HepG2 (cell line): Measurements from ENCODE around the gene RBM14. TPM values are rescaled to one million over a fixed set of nuclear protein-coding genes. Genes with fewer than 3 reads are reported as not detected.
A peak's percentile ranks its signal among the peaks of the same experiment; 100 is the strongest.
"Not testable (repeated sequence)": the region's sequence is repeated elsewhere in the genome, so short reads cannot be mapped to it uniquely, and the experiment has no call there.

Experiments used
- ATAC-seq: fragments of 200-7000 bp; cut with Tn5 transposase; 3 replicates; pipeline ENCODE4 v1.9.1; 2020; ENCODE audit warnings: mild to moderate bottlenecking, moderate library complexity
- BruUV-seq: library from RNA; stranded (reverse); fragments of 400-500 nt; replicated peaks from 2 replicates; lab custom pipeline; 2021; lab: Mats Ljungman, UMichigan
- CTCF ChIA-PET: fragments of 300-600 bp; formaldehyde crosslinking; extraction: SDS; loops from one replicate; lab custom pipeline; 2021; ENCODE audit warnings: low total read pairs, inconsistent platforms, low intra/inter-chr PET ratio; lab: Yijun Ruan, JAX
- POLR2A ChIA-PET: fragments of 350-600 bp; sonication (Branson Sonifier 250); formaldehyde crosslinking; loops from one replicate; lab custom pipeline; 2020; ENCODE audit warnings: antibody characterized with exemption, inconsistent platforms; lab: Yijun Ruan, JAX
- DNase-seq: peaks from one replicate; pipeline ENCODE4 v3.0.0-alpha.2; 2015; ENCODE audit warnings: low spot score
- FAIRE-seq: peaks from 3 replicates; lab custom pipeline; 2011; peaks lifted over from hg19 to GRCh38; lab: Jason Lieb, UNC
- H2AFZ ChIP-seq: one replicate; pipeline ENCODE4 v1.6.1; 2011; ENCODE audit warnings: low read length, inconsistent platforms
- H3K27ac ChIP-seq: fragments of 300-600 bp; 3 replicates; pipeline ENCODE4 v1.8.0; 2011; ENCODE audit warnings: mixed run types, mild to moderate bottlenecking, mixed read lengths, low read length, inconsistent platforms; ENCODE audit not compliant: insufficient read depth; ENCODE audit errors: extremely low read length
- H3K27me3 ChIP-seq, 2 experiments: fragments of 200-600 bp in 1 of 2; 2 replicates in 1 of 2; 3 replicates in 1 of 2; pipeline versions ENCODE4 v1.6.0 to v1.8.0; 2011; ENCODE audit warnings: low read length in 2 of 2, mild to moderate bottlenecking in 2 of 2, moderate library complexity in 2 of 2, inconsistent platforms in 1 of 2; ENCODE audit not compliant: insufficient read depth in 2 of 2, control insufficient read depth in 1 of 2
- H3K36me3 ChIP-seq, 2 experiments: fragments of 200-600 bp in 1 of 2; replicated peaks in 1 of 2; 2 replicates in 1 of 2; 3 replicates in 1 of 2; pipeline versions ENCODE4 v1.5.1 to v1.8.0; 2011; ENCODE audit warnings: low read length in 2 of 2, inconsistent platforms in 1 of 2; ENCODE audit not compliant: insufficient read depth in 2 of 2, control insufficient read depth in 1 of 2
- H3K4me1 ChIP-seq: 2 replicates; pipeline ENCODE4 v1.5.1; 2012; ENCODE audit warnings: low read length, inconsistent platforms; ENCODE audit not compliant: insufficient read depth
- H3K4me2 ChIP-seq: 2 replicates; pipeline ENCODE4 v1.6.0; 2011; ENCODE audit warnings: low read depth, low read length, inconsistent platforms
- H3K4me3 ChIP-seq, 3 experiments: fragments of 200-600 bp in 1 of 3; sonication (generic), shearing (Covaris generic) in 1 of 3; replicated peaks in 1 of 3; 2 replicates each; pipeline ENCODE4 v1.5.1; 2011 to 2016; ENCODE audit warnings: low read length in 3 of 3, inconsistent platforms in 2 of 3, low read depth in 2 of 3, mild to moderate bottlenecking in 2 of 3, control low read depth in 1 of 3, mixed read lengths in 1 of 3; ENCODE audit not compliant: insufficient read depth in 1 of 3
- H3K79me2 ChIP-seq: one replicate; pipeline ENCODE4 v1.6.1; 2011; ENCODE audit warnings: low read length, inconsistent platforms; ENCODE audit not compliant: insufficient read depth
- H3K9ac ChIP-seq: 2 replicates; pipeline ENCODE4 v1.6.0; 2011; ENCODE audit warnings: mild to moderate bottlenecking, low read depth, low read length, inconsistent platforms; ENCODE audit not compliant: insufficient read depth
- H3K9me3 ChIP-seq: 2 replicates; pipeline ENCODE4 v1.5.1; 2012; ENCODE audit warnings: mild to moderate bottlenecking, low read length
- H4K20me1 ChIP-seq: 2 replicates; pipeline ENCODE4 v1.6.0; 2011; ENCODE audit warnings: inconsistent platforms, mild to moderate bottlenecking, low read length, moderate library complexity; ENCODE audit not compliant: insufficient read depth
- HNF4G ChIP-seq, 2 experiments: sonication (generic) in 1 of 2; formaldehyde crosslinking in 1 of 2; IDR thresholded peaks; 2 replicates each; pipeline versions ENCODE4 v1.4.0 to v1.6.1; 2011 to 2020; ENCODE audit warnings: borderline replicate concordance in 2 of 2, low read depth in 2 of 2, mild to moderate bottlenecking in 2 of 2, low read length in 1 of 2, missing genetic modification reagents in 1 of 2, moderate library complexity in 1 of 2
- MED1 ChIP-seq: sonication (generic); formaldehyde crosslinking; IDR thresholded peaks from 2 replicates; pipeline ENCODE4 v1.4.0; 2020; ENCODE audit warnings: missing genetic modification reagents
- TBX2 ChIP-seq: sonication (generic); formaldehyde crosslinking; IDR thresholded peaks from 2 replicates; pipeline ENCODE4 v1.5.0; 2020; ENCODE audit warnings: missing genetic modification reagents, mild to moderate bottlenecking, borderline replicate concordance
- ZBTB21 ChIP-seq: sonication (generic); formaldehyde crosslinking; IDR thresholded peaks from 2 replicates; pipeline ENCODE4 v1.4.0; 2020; ENCODE audit warnings: missing genetic modification reagents
- ZNF121 ChIP-seq: sonication (generic); formaldehyde crosslinking; IDR thresholded peaks from 2 replicates; pipeline ENCODE4 v1.5.0; 2020; ENCODE audit warnings: mild to moderate bottlenecking, missing genetic modification reagents
- ZNF841 ChIP-seq: sonication (generic); formaldehyde crosslinking; IDR thresholded peaks from 2 replicates; pipeline ENCODE4 v1.8.1; 2023; ENCODE audit warnings: missing genetic modification reagents, borderline replicate concordance
- WGBS: methylation state at CpG from one replicate; pipeline ENCODE4 v1.1.6; 2017; ENCODE audit warnings: low lambda C conversion rate; 5-methylcytosine and 5-hydroxymethylcytosine counted together
- in situ Hi-C: cut with HindIII; loops from 2 replicates; pipeline ENCODE4 v1.10.0; 2017; ENCODE audit warnings: low pct_unique_long_range_greater_than_20kb; ENCODE audit not compliant: extremely low pct_ligation_motif_present
- intact Hi-C: fragments of 100-400 bp; cut with micrococcal nuclease; formaldehyde crosslinking; loops from one replicate; pipeline ENCODE4 v1.10.0; 2022; ENCODE audit not compliant: unreplicated experiment
- polyA plus RNA-seq, 8 experiments: library from polyadenylated mRNA; depleted of rRNA in 3 of 8; stranded (reverse) in 7 of 8; unstranded in 1 of 8; fragments of >200 nt; fragmentation: Illumina TruSeq in 4 of 8; extraction: Trizol in 4 of 8; gene quantifications; 2 replicates each; pipeline versions ENCODE4 v1.2.1 to v1.2.3, GENCODE V29; 2011 to 2016; ENCODE audit warnings: low read depth in 4 of 8, missing spikeins in 1 of 8, mixed read lengths in 1 of 8; ENCODE audit not compliant: insufficient read depth in 1 of 8
- total RNA-seq, 5 experiments: library from RNA; depleted of rRNA; stranded (reverse); fragments of >200 nt; fragmentation: Illumina TruSeq; extraction: Trizol; gene quantifications; 2 replicates each; pipeline ENCODE4 v1.2.3, GENCODE V29; 2016; ENCODE audit warnings: low read depth in 1 of 5
- TF ChIP-seq, protein P1 (sequence below): sonication (generic); formaldehyde crosslinking; IDR thresholded peaks from 2 replicates; pipeline ENCODE4 v1.5.0; 2020; ENCODE audit warnings: mild to moderate bottlenecking, missing genetic modification reagents

The RBM14 gene
- total and polyA plus RNA-seq, 2 of the 13 experiments (the other 11 are each of a cell fraction or from before 2014, with no cell fraction given): 12.7 to 44.1 TPM

GRCh38 chr11:66606608-66607007 is 9.8 kb upstream of the RBM14 start:
- peak overlapping the region; percentile 70 for H3K27ac ChIP-seq
- H2AFZ ChIP-seq, DNase-seq, CTCF ChIA-PET, ATAC-seq, H3K27me3 ChIP-seq, BruUV-seq, H4K20me1 ChIP-seq, H3K4me3 ChIP-seq, H3K9me3 ChIP-seq, FAIRE-seq, in situ Hi-C loops, intact Hi-C loops: not testable (repeated sequence)
- peaks cover 7 to 19% of the 10 kb centered on the region in 2 experiments; a peak in 4 of 5 replicates for H3K36me3 ChIP-seq
- POLR2A ChIA-PET: interaction anchor here (1.0 to 4.9 kb wide), 11 partner anchors 10 to 127 kb away, joined by 3 to 51 read pairs (median 6); partner anchors contain the start of genes CCDC87, CCS, DPP3 and RBM14
- H3K4me1 ChIP-seq: peaks cover 23% of the 10 kb centered on the region
- H3K9ac ChIP-seq: peak overlapping the region; percentile 40; the same call in 1 of the 2 replicates
- 96% methylated on average over 3 of the region's 3 CpGs for WGBS
- peak; percentile 86 for TF ChIP-seq ZNF121
- TF ChIP-seq, protein P1, sequence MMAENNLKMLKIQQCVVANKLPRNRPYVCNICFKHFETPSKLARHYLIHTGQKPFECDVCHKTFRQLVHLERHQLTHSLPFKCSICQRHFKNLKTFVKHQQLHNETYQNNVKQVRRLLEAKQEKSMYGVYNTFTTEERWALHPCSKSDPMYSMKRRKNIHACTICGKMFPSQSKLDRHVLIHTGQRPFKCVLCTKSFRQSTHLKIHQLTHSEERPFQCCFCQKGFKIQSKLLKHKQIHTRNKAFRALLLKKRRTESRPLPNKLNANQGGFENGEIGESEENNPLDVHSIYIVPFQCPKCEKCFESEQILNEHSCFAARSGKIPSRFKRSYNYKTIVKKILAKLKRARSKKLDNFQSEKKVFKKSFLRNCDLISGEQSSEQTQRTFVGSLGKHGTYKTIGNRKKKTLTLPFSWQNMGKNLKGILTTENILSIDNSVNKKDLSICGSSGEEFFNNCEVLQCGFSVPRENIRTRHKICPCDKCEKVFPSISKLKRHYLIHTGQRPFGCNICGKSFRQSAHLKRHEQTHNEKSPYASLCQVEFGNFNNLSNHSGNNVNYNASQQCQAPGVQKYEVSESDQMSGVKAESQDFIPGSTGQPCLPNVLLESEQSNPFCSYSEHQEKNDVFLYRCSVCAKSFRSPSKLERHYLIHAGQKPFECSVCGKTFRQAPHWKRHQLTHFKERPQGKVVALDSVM (CRISPR knock-in tag): peak; percentile 88
- TF ChIP-seq, all 625 proteins: peak for 2; not testable (repeated sequence) for 623
- H3K79me2 ChIP-seq, H3K4me2 ChIP-seq: not testable (repeated sequence)

GRCh38 chr11:66607126-66607834 is 9.2 kb upstream of the RBM14 start:
- H3K4me3 ChIP-seq: peak overlapping the region in 1 of 3 experiments; percentile 14; a peak in 2 of 6 replicates
- H2AFZ ChIP-seq: no peak overlapping the region
- H3K4me2 ChIP-seq: peak overlapping the region; percentile 63
- H3K9ac ChIP-seq: peak overlapping the region; percentile 40
- H3K27me3 ChIP-seq: no peaks in the 10 kb centered on the region
- CTCF ChIA-PET: no interaction called here
- H3K9me3 ChIP-seq: no peaks in the 10 kb centered on the region
- peak; percentile 91 for ATAC-seq
- in situ Hi-C loops (no loop called here), intact Hi-C loops (no loop called here)
- no peaks in the 10 kb centered on the region for H4K20me1 ChIP-seq
- H3K36me3 ChIP-seq: peaks cover 7 to 16% of the 10 kb centered on the region in 2 experiments; a peak in 4 of 5 replicates
- peak; percentile 80 for FAIRE-seq
- peak; percentile 82 for DNase-seq
- H3K27ac ChIP-seq: peak overlapping the region; percentile 70
- POLR2A ChIA-PET: interaction anchor here (0.7 to 4.9 kb wide), 13 partner anchors 9 to 128 kb away, joined by 3 to 51 read pairs (median 5); partner anchors contain the start of genes CCDC87, CCS, DPP3 and RBM14
- peaks cover 23% of the 10 kb centered on the region for H3K4me1 ChIP-seq
- BruUV-seq: TSS peak; percentile 17
- WGBS: 3% methylated on average over 7 of the region's 8 CpGs
- H3K79me2 ChIP-seq: no peaks in the 10 kb centered on the region
- no peak for TF ChIP-seq ZBTB21 (CRISPR knock-in tag)
- peak; percentile 70 for TF ChIP-seq HNF4G (IDR thresholded peaks at IDR 0.05; ENCODE audit: borderline replicate concordance, low read depth, low read length)
- TF ChIP-seq HNF4G (CRISPR knock-in tag; IDR thresholded peaks at IDR 0.05; ENCODE audit: borderline replicate concordance, low read depth): 0 out of 2 replicates have a peak, but pooled peaks have one; percentile 38
- no peak for TF ChIP-seq ZNF841 (CRISPR knock-in tag)
- peak; percentile 53 for TF ChIP-seq MED1
- TF ChIP-seq TBX2 (CRISPR knock-in tag): peak; percentile 46; the same call in 1 of the 2 replicates
